HG02798 (cell line): ENCODE data around the gene CMTM6.
"Not testable (repeated sequence)": the region's sequence is repeated elsewhere in the genome, so short reads cannot be mapped to it uniquely, and the experiment has no call there.

Experiments used
- ATAC-seq: cut with Tn5 transposase; IDR thresholded peaks from one replicate; pipeline ENCODE4 v1.9.1; 2021; ENCODE audit warnings: mild to moderate bottlenecking; ENCODE audit not compliant: unreplicated experiment, poor library complexity

CMTM6 gene

GRCh38 chr3:32502118-32502945 is at the start of gene CMTM6:
Gene CMTM6, minus strand, starts transcription at chr3:32502852. Its CDS starts 107 bp downstream, at chr3:32502745.
- peak; percentile 78 for ATAC-seq

GRCh38 chr3:32552013-32552412 is 49.4 kb upstream of the CMTM6 start:
- ATAC-seq = no peak

- no peak for ATAC-seq
Observed at GRCh38 chr3:32551496-32551895, 48.8 kb upstream of the CMTM6 start.

GRCh38 chr3:32551087-32551486 is 48.4 kb upstream of the CMTM6 start:
- no peak for ATAC-seq

- no peak for ATAC-seq
Observed at GRCh38 chr3:32545305-32545704, 42.7 kb upstream of the CMTM6 start.

- ATAC-seq = no peak
Observed at GRCh38 chr3:32544894-32545293, 42.2 kb upstream of the CMTM6 start.

- no peak for ATAC-seq
Observed at GRCh38 chr3:32542807-32543206, 40.2 kb upstream of the CMTM6 start.

GRCh38 chr3:32540899-32541298 is 38.2 kb upstream of the CMTM6 start:
- ATAC-seq = no peak

- no peak for ATAC-seq
Observed at GRCh38 chr3:32532434-32532833, 29.8 kb upstream of the CMTM6 start.

- ATAC-seq = no peak
Observed at GRCh38 chr3:32531010-32531647, 28.5 kb upstream of the CMTM6 start.

- ATAC-seq = no peak
Observed at GRCh38 chr3:32525720-32526119, 23.1 kb upstream of the CMTM6 start.

- ATAC-seq = no peak
Observed at GRCh38 chr3:32522682-32523081, 20.0 kb upstream of the CMTM6 start.

GRCh38 chr3:32518921-32519320 is 16.3 kb upstream of the CMTM6 start:
- ATAC-seq = not testable (repeated sequence)

- peak; percentile 10 for ATAC-seq
Observed at GRCh38 chr3:32516751-32517150, 14.1 kb upstream of the CMTM6 start.

GRCh38 chr3:32511005-32511404 is 8.4 kb upstream of the CMTM6 start:
- no peak for ATAC-seq

GRCh38 chr3:32510075-32510724 is 7.5 kb upstream of the CMTM6 start:
- peak; percentile 89 for ATAC-seq

- ATAC-seq = no peak
Observed at GRCh38 chr3:32508711-32509110, 6.1 kb upstream of the CMTM6 start.

- ATAC-seq = no peak
Observed at GRCh38 chr3:32506466-32506865, 3.8 kb upstream of the CMTM6 start.

- ATAC-seq = no peak
Observed at GRCh38 chr3:32502946-32503286, 264 bp upstream of the CMTM6 start.

GRCh38 chr3:32501783-32502117 is 902 bp downstream of the CMTM6 start:
- no peak for ATAC-seq
